ENCODE measurements around the gene LYZ. TPM values are rescaled to one million over a fixed set of nuclear protein-coding genes. Genes with fewer than 3 reads are reported as not detected.

Gene LYZ
- total and polyA plus RNA-seq, 9 of the 15 experiments (the other 6 are each of a cell fraction or from before 2014, with no cell fraction given): 27.2 to 96.3 (median 42.1) TPM

DNA sequence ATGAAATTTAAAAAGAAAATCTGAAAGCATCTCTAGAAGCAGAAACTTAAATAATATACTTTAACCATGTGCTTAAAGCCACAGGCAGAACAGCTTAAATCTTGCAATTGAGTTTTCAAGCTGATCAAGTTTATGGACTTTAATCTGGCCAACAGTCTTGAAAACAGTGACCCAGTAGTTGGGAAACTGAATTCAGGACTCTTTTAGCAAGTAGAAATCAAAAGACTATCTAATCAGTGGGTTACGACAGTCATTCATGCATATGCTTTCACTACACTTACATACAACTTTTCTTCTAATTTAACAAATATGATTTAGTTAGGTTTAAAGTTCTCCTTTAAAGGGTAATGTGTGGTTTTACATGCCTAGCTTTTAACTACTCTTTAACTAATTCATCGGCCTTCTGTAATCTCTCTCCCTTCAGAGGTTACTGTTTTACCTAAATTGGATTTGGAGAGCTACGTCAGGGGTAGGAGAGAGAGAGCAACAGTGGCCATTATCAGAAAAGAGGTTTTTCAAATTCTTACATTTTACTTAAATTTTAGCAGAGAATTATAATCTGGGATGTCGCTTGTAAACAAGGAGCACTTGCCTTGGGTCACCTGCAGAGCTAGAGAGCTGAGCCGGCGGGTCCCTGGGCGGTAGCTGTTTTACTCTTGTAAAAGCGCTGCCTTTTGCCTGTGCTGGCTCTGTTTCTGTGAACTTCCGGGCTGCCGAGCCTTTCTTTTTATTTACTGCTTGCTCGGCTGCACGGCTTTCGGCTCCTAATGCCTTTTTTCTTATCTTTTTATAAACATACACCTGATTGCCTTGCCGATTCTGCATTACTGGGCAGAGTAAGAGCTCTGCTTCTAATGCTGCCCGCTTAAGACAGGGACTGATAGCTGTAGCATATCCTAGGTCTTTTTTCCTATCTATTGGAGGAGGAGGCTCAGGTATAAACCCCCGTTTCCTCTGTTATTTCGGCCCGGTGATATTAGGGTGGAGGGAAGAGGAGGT is 17.4 kb upstream of the LYZ start (continued):
- 0 out of 2 replicates have a peak, but pooled peaks have one; percentile 35 for TF ChIP-seq TEAD4 (IDR thresholded peaks at IDR 0.05; ENCODE audit: low read length)
- no peak for TF ChIP-seq TEAD4 (CRISPR knock-in tag; IDR thresholded peaks at IDR 0.05; ENCODE audit: borderline replicate concordance)
- peak; percentile 61 for TF ChIP-seq RBFOX2 (IDR thresholded peaks at IDR 0.05; ENCODE audit: low read depth, low read length)
- no peak for TF ChIP-seq HBP1 (CRISPR knock-in tag; IDR thresholded peaks at IDR 0.05)
- TF ChIP-seq GABPA (tag; conservative IDR thresholded peaks at IDR 0.05; ENCODE audit: low read depth): peak; percentile 71
- TF ChIP-seq ZNF583 (CRISPR knock-in tag; IDR thresholded peaks at IDR 0.05): no peak
- no peak for TF ChIP-seq ZNF778 (CRISPR knock-in tag; IDR thresholded peaks at IDR 0.05)
- TF ChIP-seq PTTG1 (tag; IDR thresholded peaks at IDR 0.05; ENCODE audit: low read depth): no peak
- no peak for TF ChIP-seq SIRT6 (IDR thresholded peaks at IDR 0.05; ENCODE audit: low read depth, low read length)
- no peak for TF ChIP-seq PHB2 (IDR thresholded peaks at IDR 0.05; ENCODE audit: low read depth)
- TF ChIP-seq ZBTB17 (CRISPR knock-in tag; IDR thresholded peaks at IDR 0.05): peak; percentile 99
- TF ChIP-seq, protein P1, sequence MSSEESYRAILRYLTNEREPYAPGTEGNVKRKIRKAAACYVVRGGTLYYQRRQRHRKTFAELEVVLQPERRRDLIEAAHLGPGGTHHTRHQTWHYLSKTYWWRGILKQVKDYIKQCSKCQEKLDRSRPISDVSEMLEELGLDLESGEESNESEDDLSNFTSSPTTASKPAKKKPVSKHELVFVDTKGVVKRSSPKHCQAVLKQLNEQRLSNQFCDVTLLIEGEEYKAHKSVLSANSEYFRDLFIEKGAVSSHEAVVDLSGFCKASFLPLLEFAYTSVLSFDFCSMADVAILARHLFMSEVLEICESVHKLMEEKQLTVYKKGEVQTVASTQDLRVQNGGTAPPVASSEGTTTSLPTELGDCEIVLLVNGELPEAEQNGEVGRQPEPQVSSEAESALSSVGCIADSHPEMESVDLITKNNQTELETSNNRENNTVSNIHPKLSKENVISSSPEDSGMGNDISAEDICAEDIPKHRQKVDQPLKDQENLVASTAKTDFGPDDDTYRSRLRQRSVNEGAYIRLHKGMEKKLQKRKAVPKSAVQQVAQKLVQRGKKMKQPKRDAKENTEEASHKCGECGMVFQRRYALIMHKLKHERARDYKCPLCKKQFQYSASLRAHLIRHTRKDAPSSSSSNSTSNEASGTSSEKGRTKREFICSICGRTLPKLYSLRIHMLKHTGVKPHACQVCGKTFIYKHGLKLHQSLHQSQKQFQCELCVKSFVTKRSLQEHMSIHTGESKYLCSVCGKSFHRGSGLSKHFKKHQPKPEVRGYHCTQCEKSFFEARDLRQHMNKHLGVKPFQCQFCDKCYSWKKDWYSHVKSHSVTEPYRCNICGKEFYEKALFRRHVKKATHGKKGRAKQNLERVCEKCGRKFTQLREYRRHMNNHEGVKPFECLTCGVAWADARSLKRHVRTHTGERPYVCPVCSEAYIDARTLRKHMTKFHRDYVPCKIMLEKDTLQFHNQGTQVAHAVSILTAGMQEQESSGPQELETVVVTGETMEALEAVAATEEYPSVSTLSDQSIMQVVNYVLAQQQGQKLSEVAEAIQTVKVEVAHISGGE (CRISPR knock-in tag; IDR thresholded peaks at IDR 0.05): 0 out of 6 replicates have a peak, but pooled peaks of 1 of the 3 experiments have one; percentile 50
- TF ChIP-seq JUN (IDR thresholded peaks at IDR 0.05; ENCODE audit: borderline replicate concordance, low read depth, low read length): no peak
- TF ChIP-seq JUN (CRISPR knock-in tag; IDR thresholded peaks at IDR 0.05; ENCODE audit: borderline replicate concordance): no peak
- no peak for TF ChIP-seq ZFX (CRISPR knock-in tag; IDR thresholded peaks at IDR 0.05)
- TF ChIP-seq FOXK2 (conservative IDR thresholded peaks at IDR 0.05 in 1 of 2, IDR thresholded peaks at IDR 0.05 in 1 of 2; ENCODE audit: low read depth in 2 of 2): peak; percentile 81 to 87; a peak in 3 of 4 replicates
- TF ChIP-seq YBX1 (IDR thresholded peaks at IDR 0.05): no peak
- no peak for TF ChIP-seq HEY1 (CRISPR knock-in tag; IDR thresholded peaks at IDR 0.05; ENCODE audit: borderline replicate concordance)
- no peak for TF ChIP-seq ZNF133 (CRISPR knock-in tag; IDR thresholded peaks at IDR 0.05)
- TF ChIP-seq MTF1 (CRISPR knock-in tag; IDR thresholded peaks at IDR 0.05; ENCODE audit: borderline replicate concordance): no peak
- TF ChIP-seq RAD21 (CRISPR knock-in tag; conservative IDR thresholded peaks at IDR 0.05 in 1 of 2, IDR thresholded peaks at IDR 0.05 in 1 of 2): no peak
- TF ChIP-seq WHSC1 (IDR thresholded peaks at IDR 0.05; ENCODE audit: low read length): no peak
- TF ChIP-seq ZNF24 (IDR thresholded peaks at IDR 0.05): no peak
